Nephron (organoid): ENCODE data around the gene SLC6A3.
"Not testable (repeated sequence)": the region's sequence is repeated elsewhere in the genome, so short reads cannot be mapped to it uniquely, and the experiment has no call there.

Source experiments
- H3K27ac Mint-ChIP-seq, 3 experiments: 2 replicates each; pipeline ENCODE4 v1.8.0; 2020; ENCODE audit warnings: mixed read lengths in 3 of 3, mild to moderate bottlenecking in 2 of 3, moderate library complexity in 1 of 3
- H3K27me3 Mint-ChIP-seq: 2 replicates; pipeline ENCODE4 v1.8.0; 2021; ENCODE audit warnings: low read depth, mild to moderate bottlenecking, moderate library complexity, mixed read lengths
- H3K36me3 Mint-ChIP-seq: 2 replicates; pipeline ENCODE4 v1.8.0; 2020; ENCODE audit warnings: low read depth, mixed read lengths
- H3K4me1 Mint-ChIP-seq: 2 replicates; pipeline ENCODE4 v1.8.0; 2020; ENCODE audit warnings: mixed read lengths
- H3K4me3 Mint-ChIP-seq, 3 experiments: 2 replicates each; pipeline ENCODE4 v1.8.0; 2020; ENCODE audit warnings: mild to moderate bottlenecking in 3 of 3, mixed read lengths in 3 of 3, moderate library complexity in 2 of 3
- H3K9me3 Mint-ChIP-seq: 2 replicates; pipeline ENCODE4 v1.8.0; 2020; ENCODE audit warnings: mixed read lengths
- TF ChIP-seq, protein P1 (sequence below), 3 experiments: fragments of 200-600 bp; sonication (generic); IDR thresholded peaks; one replicate each; pipeline ENCODE4 v1.5.0; 2021; ENCODE audit warnings: antibody characterized with exemption in 3 of 3; ENCODE audit not compliant: unreplicated experiment in 3 of 3

The SLC6A3 gene

DNA sequence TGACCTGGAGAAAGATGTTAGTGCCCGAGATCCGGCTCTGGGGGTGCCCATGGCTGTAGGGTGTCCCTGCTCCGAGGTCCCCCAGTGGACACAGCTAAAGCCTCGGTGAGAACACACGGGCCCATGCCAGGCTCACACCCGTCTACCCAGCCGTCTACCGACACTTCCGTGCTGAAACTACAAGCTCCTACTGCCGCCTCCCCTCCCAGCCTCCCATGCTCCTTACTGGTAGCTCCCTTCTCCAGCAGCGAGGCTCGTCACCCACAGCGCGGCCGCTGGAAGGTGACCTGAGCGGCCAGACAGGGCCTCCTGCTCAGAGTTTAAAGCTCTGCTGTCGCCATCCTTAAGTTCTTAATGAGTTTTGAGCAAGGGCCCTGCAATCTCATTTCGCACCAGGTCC is 67.1 kb downstream of the SLC6A3 start:
- no peak overlapping the region for H3K4me3 Mint-ChIP-seq
- H3K27me3 Mint-ChIP-seq = peaks cover 86% of the 10 kb centered on the region
- H3K27ac Mint-ChIP-seq = no peak overlapping the region
- TF ChIP-seq, protein P1, sequence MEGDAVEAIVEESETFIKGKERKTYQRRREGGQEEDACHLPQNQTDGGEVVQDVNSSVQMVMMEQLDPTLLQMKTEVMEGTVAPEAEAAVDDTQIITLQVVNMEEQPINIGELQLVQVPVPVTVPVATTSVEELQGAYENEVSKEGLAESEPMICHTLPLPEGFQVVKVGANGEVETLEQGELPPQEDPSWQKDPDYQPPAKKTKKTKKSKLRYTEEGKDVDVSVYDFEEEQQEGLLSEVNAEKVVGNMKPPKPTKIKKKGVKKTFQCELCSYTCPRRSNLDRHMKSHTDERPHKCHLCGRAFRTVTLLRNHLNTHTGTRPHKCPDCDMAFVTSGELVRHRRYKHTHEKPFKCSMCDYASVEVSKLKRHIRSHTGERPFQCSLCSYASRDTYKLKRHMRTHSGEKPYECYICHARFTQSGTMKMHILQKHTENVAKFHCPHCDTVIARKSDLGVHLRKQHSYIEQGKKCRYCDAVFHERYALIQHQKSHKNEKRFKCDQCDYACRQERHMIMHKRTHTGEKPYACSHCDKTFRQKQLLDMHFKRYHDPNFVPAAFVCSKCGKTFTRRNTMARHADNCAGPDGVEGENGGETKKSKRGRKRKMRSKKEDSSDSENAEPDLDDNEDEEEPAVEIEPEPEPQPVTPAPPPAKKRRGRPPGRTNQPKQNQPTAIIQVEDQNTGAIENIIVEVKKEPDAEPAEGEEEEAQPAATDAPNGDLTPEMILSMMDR (IDR thresholded peaks at IDR 0.05; ENCODE audit: unreplicated experiment in 3 of 3) = no peak
- H3K9me3 Mint-ChIP-seq = peaks cover 8% of the 10 kb centered on the region
- no peaks in the 10 kb centered on the region for H3K36me3 Mint-ChIP-seq
- H3K4me1 Mint-ChIP-seq = peaks cover 10% of the 10 kb centered on the region

DNA sequence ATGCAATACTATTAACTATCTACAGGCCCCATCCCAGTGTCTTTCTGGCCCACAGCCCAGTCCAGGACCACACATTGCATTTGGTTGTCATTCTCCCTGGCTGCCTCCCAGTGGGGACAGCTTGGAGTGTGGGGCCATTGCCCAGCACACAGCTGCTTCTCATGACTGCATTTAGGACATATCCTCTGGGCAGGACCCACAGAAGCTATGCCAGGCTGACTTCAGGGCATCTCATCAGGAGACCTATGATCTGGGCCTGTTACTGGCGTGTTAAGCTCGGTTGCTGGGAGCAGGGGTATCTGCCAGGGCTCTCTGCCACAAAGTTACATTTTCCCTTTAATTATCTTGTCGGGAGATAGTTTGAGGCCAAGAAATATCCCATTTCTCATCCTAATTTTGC is 68.3 kb downstream of the SLC6A3 start:
- H3K27ac Mint-ChIP-seq = no peak overlapping the region
- peaks cover 90% of the 10 kb centered on the region for H3K27me3 Mint-ChIP-seq
- H3K4me3 Mint-ChIP-seq = no peak overlapping the region
- H3K36me3 Mint-ChIP-seq = no peaks in the 10 kb centered on the region
- peaks cover 10% of the 10 kb centered on the region for H3K4me1 Mint-ChIP-seq
- peaks cover 8% of the 10 kb centered on the region for H3K9me3 Mint-ChIP-seq
- TF ChIP-seq, protein P1 (IDR thresholded peaks at IDR 0.05; ENCODE audit: unreplicated experiment in 3 of 3) = no peak

DNA sequence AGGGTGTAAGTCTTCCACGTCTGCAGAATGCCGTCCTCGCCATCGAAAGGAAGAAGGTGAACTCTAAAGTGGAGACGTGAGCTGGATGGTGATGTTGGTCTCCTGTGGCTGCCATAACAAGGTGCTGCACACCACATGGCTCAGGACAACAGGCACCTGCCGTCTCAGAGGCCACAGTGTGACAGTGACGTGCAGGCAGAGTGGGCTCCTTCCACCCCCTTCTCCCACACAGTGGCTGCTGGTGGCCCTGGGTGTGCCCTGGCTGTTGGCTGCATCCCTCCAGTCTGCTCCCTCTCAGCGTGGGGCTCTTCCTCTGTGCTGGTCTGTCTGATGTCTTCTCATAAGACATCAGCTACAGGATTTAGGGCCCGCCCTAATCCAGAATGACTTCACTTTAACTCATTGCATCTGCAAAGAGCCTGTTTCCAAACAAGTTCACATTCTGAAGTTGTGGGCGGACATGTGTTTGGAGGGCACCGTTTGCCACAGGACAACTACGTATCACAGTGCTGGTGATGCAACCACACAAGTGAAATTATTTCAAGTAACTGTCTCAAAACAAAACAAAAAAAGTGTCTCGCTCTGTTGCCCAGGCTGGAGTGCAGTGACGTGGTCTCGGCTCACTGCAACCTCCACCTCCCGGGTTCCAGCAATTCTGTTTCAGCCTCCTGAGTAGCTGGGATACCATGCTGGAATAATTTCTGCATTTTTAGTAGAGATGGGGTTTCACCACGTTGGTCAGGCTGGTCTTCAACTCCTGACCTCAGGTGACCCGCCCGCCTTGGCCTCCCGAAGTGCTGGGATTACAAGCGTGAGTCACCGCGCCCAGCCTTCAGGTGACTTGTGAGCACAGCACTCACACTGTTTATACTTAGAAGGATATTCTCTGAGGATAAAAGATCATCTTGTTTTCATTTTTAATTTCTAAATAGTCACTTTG is 69.1 kb downstream of the SLC6A3 start:
- TF ChIP-seq, protein P1 (IDR thresholded peaks at IDR 0.05; ENCODE audit: unreplicated experiment in 3 of 3) = no peak
- no peak overlapping the region for H3K4me3 Mint-ChIP-seq
- H3K27me3 Mint-ChIP-seq = peaks cover 90% of the 10 kb centered on the region
- peaks cover 4% of the 10 kb centered on the region for H3K4me1 Mint-ChIP-seq
- no peaks in the 10 kb centered on the region for H3K36me3 Mint-ChIP-seq
- peaks cover 5% of the 10 kb centered on the region for H3K9me3 Mint-ChIP-seq
- H3K27ac Mint-ChIP-seq = no peak overlapping the region

DNA sequence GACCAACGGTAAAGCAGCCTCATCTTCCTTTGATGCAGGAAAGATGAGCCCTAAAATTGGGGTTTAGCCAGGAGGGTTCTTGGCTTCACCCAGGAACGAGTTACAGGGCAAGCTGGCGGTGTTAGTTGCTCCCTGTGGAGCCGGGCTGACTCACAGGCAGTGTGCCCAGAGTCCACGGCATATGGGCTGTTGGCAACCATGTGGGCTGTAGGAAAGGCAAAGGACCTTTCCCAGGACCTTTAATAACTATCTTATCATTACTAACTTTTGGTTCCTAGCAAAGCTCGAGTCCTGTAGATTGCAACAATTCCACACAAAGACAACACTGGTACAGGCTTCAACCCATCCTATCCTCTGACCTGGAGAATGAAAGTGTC is 70.6 kb downstream of the SLC6A3 start:
- H3K27ac Mint-ChIP-seq = no peak overlapping the region
- TF ChIP-seq, protein P1 (IDR thresholded peaks at IDR 0.05; ENCODE audit: unreplicated experiment in 3 of 3) = no peak
- peaks cover 86% of the 10 kb centered on the region for H3K27me3 Mint-ChIP-seq
- peaks cover 5% of the 10 kb centered on the region for H3K9me3 Mint-ChIP-seq
- no peak overlapping the region for H3K4me3 Mint-ChIP-seq
- H3K4me1 Mint-ChIP-seq = no peaks in the 10 kb centered on the region
- H3K36me3 Mint-ChIP-seq = no peaks in the 10 kb centered on the region

DNA sequence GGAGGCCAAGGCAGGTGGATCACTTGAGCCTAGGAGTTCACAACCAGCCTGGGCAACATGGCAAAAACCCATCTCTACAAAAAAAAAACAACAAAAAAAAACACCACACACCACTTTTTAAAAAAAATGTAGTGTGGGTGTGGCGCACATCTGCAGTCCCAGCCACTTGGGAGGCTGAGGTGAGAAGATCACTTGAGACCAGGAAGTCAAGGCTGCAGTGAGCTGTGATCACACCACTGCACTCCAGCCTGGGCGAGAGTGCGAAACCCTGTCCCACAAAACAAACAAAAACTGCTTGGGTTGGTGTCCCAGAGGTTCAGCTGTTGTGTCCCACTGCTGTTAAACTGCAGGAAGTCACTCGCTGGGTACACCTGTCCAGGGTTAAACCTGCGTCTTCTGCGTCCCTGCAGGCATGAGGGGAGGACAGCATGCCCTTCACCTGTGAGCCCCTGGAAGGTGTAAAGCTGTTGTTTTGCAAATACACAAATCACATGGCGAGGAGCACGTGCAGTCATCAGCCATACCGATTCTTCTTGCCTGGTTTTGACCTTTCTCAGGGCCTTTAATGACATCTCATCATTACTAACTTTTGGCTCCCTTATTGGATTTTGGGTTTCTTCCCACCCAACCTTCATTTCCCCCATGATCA is 71.1 kb downstream of the SLC6A3 start:
- Mint-ChIP-seq H3K27me3 (peaks cover 82% of the 10 kb centered on the region), H3K27ac (no peak overlapping the region), H3K9me3 (peaks cover 5% of the 10 kb centered on the region), H3K36me3 (no peaks in the 10 kb centered on the region), H3K4me3 (no peak overlapping the region), H3K4me1 (no peaks in the 10 kb centered on the region)
- TF ChIP-seq, protein P1 (IDR thresholded peaks at IDR 0.05; ENCODE audit: unreplicated experiment in 3 of 3) = no peak

DNA sequence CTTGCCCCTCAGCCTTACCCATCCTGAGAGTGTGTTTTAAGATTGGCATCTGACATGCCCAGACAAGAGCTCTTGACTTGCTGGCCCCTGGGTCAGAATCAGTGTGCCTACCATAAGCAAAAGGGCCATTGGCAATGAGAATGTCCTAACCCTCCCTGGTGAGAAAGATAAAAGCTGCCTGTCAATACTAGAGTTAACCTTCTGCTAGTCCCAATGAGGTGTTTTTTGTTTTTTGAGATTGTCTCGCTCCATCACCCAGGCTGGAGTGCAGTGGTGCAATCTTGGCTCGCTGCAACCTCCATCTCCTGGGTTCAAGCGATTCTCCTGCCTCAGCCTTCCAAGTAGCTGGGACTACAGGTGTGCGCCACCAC is 73.3 kb downstream of the SLC6A3 start:
- H3K27ac Mint-ChIP-seq, H3K9me3 Mint-ChIP-seq, H3K4me3 Mint-ChIP-seq, H3K36me3 Mint-ChIP-seq, H3K4me1 Mint-ChIP-seq: not testable (repeated sequence)
- peaks cover 81% of the 10 kb centered on the region for H3K27me3 Mint-ChIP-seq
